Hepatocyte (in vitro differentiated cells): ENCODE results near the gene MPHOSPH10.

Experiments used
- CTCF ChIP-seq: fragments of 200-600 bp; sonication (generic); IDR thresholded peaks from 2 replicates; pipeline ENCODE4 v1.5.1; 2016; ENCODE audit warnings: antibody characterized with exemption, mild to moderate bottlenecking; ENCODE audit not compliant: poor library complexity
- EZH2 ChIP-seq: fragments of 200-600 bp; sonication (generic); IDR thresholded peaks from 2 replicates; pipeline ENCODE4 v1.6.1; 2016; ENCODE audit warnings: antibody characterized with exemption, mild to moderate bottlenecking, borderline replicate concordance
- EZH2phosphoT487 ChIP-seq: fragments of 200-600 bp; sonication (generic); IDR thresholded peaks from one replicate; pipeline ENCODE4 v1.6.1; 2018; ENCODE audit warnings: antibody characterized with exemption, mild to moderate bottlenecking, low read depth, moderate library complexity; ENCODE audit not compliant: unreplicated experiment, severe bottlenecking

GRCh38 chr2:71121479-71121878, 9.0 kb upstream of the MPHOSPH10 start:
- TF ChIP-seq EZH2 (no peak), CTCF (no peak), EZH2phosphoT487 (no peak)
